HEK293 (cell line): ENCODE measurements around the gene ZMYND12.
A peak's percentile ranks its signal among the peaks of the same experiment; 100 is the strongest.

Experiments
- CTCF ChIA-PET: fragments of 350-600 bp; formaldehyde crosslinking; extraction: SDS; loops from one replicate; lab custom pipeline; 2021; ENCODE audit warnings: antibody characterized with exemption; lab: Yijun Ruan, JAX
- POLR2A ChIA-PET: fragments of 300-600 bp; formaldehyde crosslinking; extraction: SDS; loops from one replicate; lab custom pipeline; 2020; ENCODE audit warnings: antibody characterized with exemption, inconsistent platforms; lab: Yijun Ruan, JAX
- H3K27ac ChIP-seq: fragments of 200-500 bp; sonication (Bioruptor generic); 2 replicates; pipeline ENCODE4 v1.5.1; 2014; ENCODE audit warnings: low read depth, low read length, control low read depth, inconsistent platforms; ENCODE audit errors: extremely low read depth
- H3K36me3 ChIP-seq, 2 experiments: fragments of 200-500 bp in 1 of 2; sonication (Bioruptor generic) in 1 of 2; 1 replicate in 1 of 2; 2 replicates in 1 of 2; pipeline ENCODE4 v1.5.1; 2014 to 2017; ENCODE audit warnings: inconsistent platforms in 2 of 2, low read length in 2 of 2; ENCODE audit not compliant: control insufficient read depth in 2 of 2, insufficient read depth in 1 of 2
- H3K4me1 ChIP-seq: fragments of 200-500 bp; sonication (Bioruptor generic); 2 replicates; pipeline ENCODE4 v1.5.1; 2014; ENCODE audit warnings: mild to moderate bottlenecking, low read length, inconsistent platforms; ENCODE audit not compliant: control insufficient read depth, insufficient read depth
- H3K4me3 ChIP-seq: 2 replicates; pipeline ENCODE4 v1.5.1; 2011; ENCODE audit warnings: low read depth, mild to moderate bottlenecking, control low read depth, low read length, moderate library complexity
- H3K9me3 ChIP-seq: fragments of 200-500 bp; sonication (Bioruptor generic); 2 replicates; pipeline ENCODE4 v1.5.1; 2014; ENCODE audit warnings: low read depth, low read length, inconsistent platforms; ENCODE audit not compliant: control insufficient read depth, insufficient read depth
- FEZF1 ChIP-seq: fragments of 450-650 bp; formaldehyde crosslinking; IDR thresholded peaks from 2 replicates; pipeline ENCODE4 v1.5.1; 2016; ENCODE audit warnings: missing biosample characterization, missing genetic modification characterization
- PRDM1 ChIP-seq: fragments of 450-650 bp; formaldehyde crosslinking; IDR thresholded peaks from 2 replicates; pipeline ENCODE4; 2016; ENCODE audit warnings: missing biosample characterization, missing genetic modification characterization
- REST ChIP-seq: fragments of 450-650 bp; formaldehyde crosslinking; IDR thresholded peaks from 2 replicates; pipeline ENCODE4 v1.5.1; 2016; ENCODE audit warnings: missing biosample characterization, missing genetic modification characterization
- ZNF121 ChIP-seq: fragments of 450-650 bp; formaldehyde crosslinking; IDR thresholded peaks from 2 replicates; pipeline ENCODE4 v1.5.1; 2016; ENCODE audit warnings: missing biosample characterization, missing genetic modification characterization
- ZNF132 ChIP-seq: fragments of 450-650 bp; formaldehyde crosslinking; IDR thresholded peaks from 2 replicates; pipeline ENCODE4 v1.5.1; 2017; ENCODE audit warnings: missing biosample characterization, missing genetic modification characterization, borderline replicate concordance
- ZNF157 ChIP-seq: fragments of 450-650 bp; formaldehyde crosslinking; IDR thresholded peaks from 2 replicates; pipeline ENCODE4 v1.5.1; 2016; ENCODE audit warnings: missing biosample characterization, missing genetic modification characterization
- ZNF202 ChIP-seq: fragments of 450-650 bp; formaldehyde crosslinking; IDR thresholded peaks from 2 replicates; pipeline ENCODE4 v1.5.1; 2016; ENCODE audit warnings: missing biosample characterization, missing genetic modification characterization, borderline replicate concordance
- ZNF214 ChIP-seq: fragments of 450-650 bp; formaldehyde crosslinking; IDR thresholded peaks from 2 replicates; pipeline ENCODE4 v1.5.1; 2017; ENCODE audit warnings: missing biosample characterization, mild to moderate bottlenecking, missing genetic modification characterization, borderline replicate concordance
- ZNF501 ChIP-seq: fragments of 450-650 bp; formaldehyde crosslinking; IDR thresholded peaks from 2 replicates; pipeline ENCODE4 v1.5.1; 2016; ENCODE audit warnings: missing biosample characterization, missing genetic modification characterization
- ZNF518A ChIP-seq: fragments of 450-650 bp; formaldehyde crosslinking; conservative IDR thresholded peaks from 2 replicates; pipeline ENCODE4 v1.5.1; 2016; ENCODE audit warnings: low read depth, missing biosample characterization, missing genetic modification characterization
- ZNF596 ChIP-seq: fragments of 450-650 bp; IDR thresholded peaks from 2 replicates; pipeline ENCODE4 v1.5.0; 2018; ENCODE audit warnings: missing biosample characterization, mild to moderate bottlenecking, missing genetic modification characterization, moderate library complexity
- ZNF768 ChIP-seq: fragments of 450-650 bp; formaldehyde crosslinking; IDR thresholded peaks from 2 replicates; pipeline ENCODE4 v1.5.1; 2018; ENCODE audit warnings: missing biosample characterization, mild to moderate bottlenecking, missing genetic modification characterization
- TF ChIP-seq, protein P1 (sequence below): fragments of 450-650 bp; formaldehyde crosslinking; IDR thresholded peaks from 2 replicates; pipeline ENCODE4 v1.5.1; 2016; ENCODE audit warnings: missing biosample characterization, missing genetic modification characterization, low read depth
- TF ChIP-seq, protein P2 (sequence below): fragments of 450-650 bp; formaldehyde crosslinking; IDR thresholded peaks from 2 replicates; pipeline ENCODE4 v1.5.1; 2016; ENCODE audit warnings: missing biosample characterization, missing genetic modification characterization
- TF ChIP-seq, protein P3 (sequence below): fragments of 450-650 bp; formaldehyde crosslinking; IDR thresholded peaks from 2 replicates; pipeline ENCODE4 v1.5.1; 2017; ENCODE audit warnings: missing biosample characterization, missing genetic modification characterization
- TF ChIP-seq, protein P4 (sequence below): IDR thresholded peaks from 2 replicates; pipeline ENCODE4 v1.6.1; 2011; ENCODE audit warnings: mild to moderate bottlenecking, low read depth, low read length, borderline replicate concordance

The ZMYND12 gene

DNA sequence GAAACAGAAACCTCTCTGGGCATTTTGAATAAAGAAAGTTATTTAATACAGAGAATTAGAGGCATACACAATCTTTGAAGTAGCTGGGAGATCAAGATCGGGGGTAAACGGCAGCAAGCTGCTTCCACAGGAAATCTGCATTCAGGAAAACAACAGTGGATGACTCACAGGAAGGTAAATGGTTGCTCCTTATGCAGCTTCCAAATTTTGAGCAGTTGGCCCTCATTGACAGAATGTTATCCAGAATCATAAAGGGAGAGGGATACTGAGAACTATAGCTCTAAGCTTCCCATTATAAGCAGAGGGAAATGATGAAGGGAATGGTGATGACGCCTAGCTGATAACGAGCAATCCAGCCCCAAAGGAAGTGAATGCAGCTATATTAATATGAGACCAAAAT, 28.6 kb downstream of the ZMYND12 start (continued):
- TF ChIP-seq, protein P1, sequence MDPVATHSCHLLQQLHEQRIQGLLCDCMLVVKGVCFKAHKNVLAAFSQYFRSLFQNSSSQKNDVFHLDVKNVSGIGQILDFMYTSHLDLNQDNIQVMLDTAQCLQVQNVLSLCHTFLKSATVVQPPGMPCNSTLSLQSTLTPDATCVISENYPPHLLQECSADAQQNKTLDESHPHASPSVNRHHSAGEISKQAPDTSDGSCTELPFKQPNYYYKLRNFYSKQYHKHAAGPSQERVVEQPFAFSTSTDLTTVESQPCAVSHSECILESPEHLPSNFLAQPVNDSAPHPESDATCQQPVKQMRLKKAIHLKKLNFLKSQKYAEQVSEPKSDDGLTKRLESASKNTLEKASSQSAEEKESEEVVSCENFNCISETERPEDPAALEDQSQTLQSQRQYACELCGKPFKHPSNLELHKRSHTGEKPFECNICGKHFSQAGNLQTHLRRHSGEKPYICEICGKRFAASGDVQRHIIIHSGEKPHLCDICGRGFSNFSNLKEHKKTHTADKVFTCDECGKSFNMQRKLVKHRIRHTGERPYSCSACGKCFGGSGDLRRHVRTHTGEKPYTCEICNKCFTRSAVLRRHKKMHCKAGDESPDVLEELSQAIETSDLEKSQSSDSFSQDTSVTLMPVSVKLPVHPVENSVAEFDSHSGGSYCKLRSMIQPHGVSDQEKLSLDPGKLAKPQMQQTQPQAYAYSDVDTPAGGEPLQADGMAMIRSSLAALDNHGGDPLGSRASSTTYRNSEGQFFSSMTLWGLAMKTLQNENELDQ (tag by site-specific recombination) = no peak
- TF ChIP-seq ZNF214 (tag by site-specific recombination) = no peak

GRCh38 chr1:42424201-42424600, 31.6 kb downstream of the ZMYND12 start:
- H3K4me1 ChIP-seq = peaks cover 11% of the 10 kb centered on the region
- no peaks in the 10 kb centered on the region for H3K36me3 ChIP-seq
- H3K9me3 ChIP-seq = no peaks in the 10 kb centered on the region
- TF ChIP-seq ZNF518A (tag by site-specific recombination) (0 out of 2 replicates have a peak, but pooled peaks have one; percentile 15), PRDM1 (tag by site-specific recombination) (no peak)
- ChIA-PET POLR2A (no interaction called here), CTCF (no interaction called here)
- no peak overlapping the region for H3K4me3 ChIP-seq
- no peak overlapping the region for H3K27ac ChIP-seq

- Histone ChIP-seq H3K36me3 (no peaks in the 10 kb centered on the region), H3K27ac (no peak overlapping the region), H3K4me3 (no peak overlapping the region), H3K4me1 (peaks cover 11% of the 10 kb centered on the region), H3K9me3 (no peaks in the 10 kb centered on the region)
- POLR2A ChIA-PET = no interaction called here
- CTCF ChIA-PET = no interaction called here
- TF ChIP-seq, protein P2, sequence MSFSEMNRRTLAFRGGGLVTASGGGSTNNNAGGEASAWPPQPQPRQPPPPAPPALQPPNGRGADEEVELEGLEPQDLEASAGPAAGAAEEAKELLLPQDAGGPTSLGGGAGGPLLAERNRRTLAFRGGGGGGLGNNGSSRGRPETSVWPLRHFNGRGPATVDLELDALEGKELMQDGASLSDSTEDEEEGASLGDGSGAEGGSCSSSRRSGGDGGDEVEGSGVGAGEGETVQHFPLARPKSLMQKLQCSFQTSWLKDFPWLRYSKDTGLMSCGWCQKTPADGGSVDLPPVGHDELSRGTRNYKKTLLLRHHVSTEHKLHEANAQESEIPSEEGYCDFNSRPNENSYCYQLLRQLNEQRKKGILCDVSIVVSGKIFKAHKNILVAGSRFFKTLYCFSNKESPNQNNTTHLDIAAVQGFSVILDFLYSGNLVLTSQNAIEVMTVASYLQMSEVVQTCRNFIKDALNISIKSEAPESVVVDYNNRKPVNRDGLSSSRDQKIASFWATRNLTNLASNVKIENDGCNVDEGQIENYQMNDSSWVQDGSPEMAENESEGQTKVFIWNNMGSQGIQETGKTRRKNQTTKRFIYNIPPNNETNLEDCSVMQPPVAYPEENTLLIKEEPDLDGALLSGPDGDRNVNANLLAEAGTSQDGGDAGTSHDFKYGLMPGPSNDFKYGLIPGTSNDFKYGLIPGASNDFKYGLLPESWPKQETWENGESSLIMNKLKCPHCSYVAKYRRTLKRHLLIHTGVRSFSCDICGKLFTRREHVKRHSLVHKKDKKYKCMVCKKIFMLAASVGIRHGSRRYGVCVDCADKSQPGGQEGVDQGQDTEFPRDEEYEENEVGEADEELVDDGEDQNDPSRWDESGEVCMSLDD (tag by site-specific recombination) = no peak
- no peak for TF ChIP-seq ZNF121 (tag by site-specific recombination)
- TF ChIP-seq ZNF202 (tag by site-specific recombination) = no peak
- TF ChIP-seq ZNF501 (tag by site-specific recombination) = no peak
- TF ChIP-seq FEZF1 = no peak
- TF ChIP-seq, protein P3, sequence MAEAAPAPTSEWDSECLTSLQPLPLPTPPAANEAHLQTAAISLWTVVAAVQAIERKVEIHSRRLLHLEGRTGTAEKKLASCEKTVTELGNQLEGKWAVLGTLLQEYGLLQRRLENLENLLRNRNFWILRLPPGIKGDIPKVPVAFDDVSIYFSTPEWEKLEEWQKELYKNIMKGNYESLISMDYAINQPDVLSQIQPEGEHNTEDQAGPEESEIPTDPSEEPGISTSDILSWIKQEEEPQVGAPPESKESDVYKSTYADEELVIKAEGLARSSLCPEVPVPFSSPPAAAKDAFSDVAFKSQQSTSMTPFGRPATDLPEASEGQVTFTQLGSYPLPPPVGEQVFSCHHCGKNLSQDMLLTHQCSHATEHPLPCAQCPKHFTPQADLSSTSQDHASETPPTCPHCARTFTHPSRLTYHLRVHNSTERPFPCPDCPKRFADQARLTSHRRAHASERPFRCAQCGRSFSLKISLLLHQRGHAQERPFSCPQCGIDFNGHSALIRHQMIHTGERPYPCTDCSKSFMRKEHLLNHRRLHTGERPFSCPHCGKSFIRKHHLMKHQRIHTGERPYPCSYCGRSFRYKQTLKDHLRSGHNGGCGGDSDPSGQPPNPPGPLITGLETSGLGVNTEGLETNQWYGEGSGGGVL (tag by site-specific recombination) = no peak
- TF ChIP-seq ZNF596 (tag by site-specific recombination) = no peak
- no peak for TF ChIP-seq ZNF132
- no peak for TF ChIP-seq ZNF768
- no peak for TF ChIP-seq REST (tag by site-specific recombination)
- TF ChIP-seq ZNF157 (tag by site-specific recombination) = no peak
- TF ChIP-seq, protein P4, sequence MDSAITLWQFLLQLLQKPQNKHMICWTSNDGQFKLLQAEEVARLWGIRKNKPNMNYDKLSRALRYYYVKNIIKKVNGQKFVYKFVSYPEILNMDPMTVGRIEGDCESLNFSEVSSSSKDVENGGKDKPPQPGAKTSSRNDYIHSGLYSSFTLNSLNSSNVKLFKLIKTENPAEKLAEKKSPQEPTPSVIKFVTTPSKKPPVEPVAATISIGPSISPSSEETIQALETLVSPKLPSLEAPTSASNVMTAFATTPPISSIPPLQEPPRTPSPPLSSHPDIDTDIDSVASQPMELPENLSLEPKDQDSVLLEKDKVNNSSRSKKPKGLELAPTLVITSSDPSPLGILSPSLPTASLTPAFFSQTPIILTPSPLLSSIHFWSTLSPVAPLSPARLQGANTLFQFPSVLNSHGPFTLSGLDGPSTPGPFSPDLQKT = no peak
Measured at GRCh38 chr1:42423681-42424080, 32.1 kb downstream of the ZMYND12 start.
